Measurements from ENCODE around the gene ME3.
"Not testable (repeated sequence)": the region's sequence is repeated elsewhere in the genome, so short reads cannot be mapped to it uniquely, and the experiment has no call there.

The ME3 gene

GRCh38 chr11:86587264-86588193 lies 84.9 kb downstream of the ME3 start:
- no peak for DNase-seq (ENCODE audit: low spot score)

- no peak for DNase-seq (ENCODE audit: low spot score)
Observed at GRCh38 chr11:86586307-86586706, 86.1 kb downstream of the ME3 start.

GRCh38 chr11:86582898-86583297 lies 89.5 kb downstream of the ME3 start:
- no peak for DNase-seq (ENCODE audit: low spot score)

- DNase-seq (ENCODE audit: low spot score): no peak
Observed at GRCh38 chr11:86580535-86580934, 91.9 kb downstream of the ME3 start.

GRCh38 chr11:86579406-86579731 lies 93.0 kb downstream of the ME3 start:
- no peak for DNase-seq (ENCODE audit: low spot score)

GRCh38 chr11:86578727-86579405 lies 93.5 kb downstream of the ME3 start:
- no peak for DNase-seq (ENCODE audit: low spot score)

GRCh38 chr11:86577644-86578636 lies 94.5 kb downstream of the ME3 start:
- DNase-seq (ENCODE audit: low spot score): peak; percentile 17

GRCh38 chr11:86576946-86577624 lies 95.3 kb downstream of the ME3 start:
- no peak for DNase-seq (ENCODE audit: low spot score)

GRCh38 chr11:86575927-86576326 lies 96.5 kb downstream of the ME3 start:
- DNase-seq (ENCODE audit: low spot score): no peak

GRCh38 chr11:86575208-86575855 lies 97.1 kb downstream of the ME3 start:
- DNase-seq (ENCODE audit: low spot score): no peak

- DNase-seq (ENCODE audit: low spot score): no peak
Observed at GRCh38 chr11:86574493-86575207, 97.8 kb downstream of the ME3 start.

- no peak for DNase-seq (ENCODE audit: low spot score)
Observed at GRCh38 chr11:86571273-86571948, 101.0 kb downstream of the ME3 start.

GRCh38 chr11:86570451-86570850 lies 102.0 kb downstream of the ME3 start:
- DNase-seq (ENCODE audit: low spot score): no peak

GRCh38 chr11:86570020-86570419 lies 102.4 kb downstream of the ME3 start:
- DNase-seq (ENCODE audit: low spot score): no peak

- no peak for DNase-seq (ENCODE audit: low spot score)
Observed at GRCh38 chr11:86569109-86569508, 103.3 kb downstream of the ME3 start.

- no peak for DNase-seq (ENCODE audit: low spot score)
Observed at GRCh38 chr11:86565801-86566312, 106.6 kb downstream of the ME3 start.

- no peak for DNase-seq (ENCODE audit: low spot score)
Observed at GRCh38 chr11:86565388-86565787, 107.0 kb downstream of the ME3 start.

GRCh38 chr11:86562842-86563241 lies 109.6 kb downstream of the ME3 start:
- not testable (repeated sequence) for DNase-seq (ENCODE audit: low spot score)

GRCh38 chr11:86559311-86559945 lies 113.0 kb downstream of the ME3 start:
- no peak for DNase-seq (ENCODE audit: low spot score)

Data from pons (tissue), 1 donor.